Measurements from ENCODE around the gene ITIH3.

DNA sequence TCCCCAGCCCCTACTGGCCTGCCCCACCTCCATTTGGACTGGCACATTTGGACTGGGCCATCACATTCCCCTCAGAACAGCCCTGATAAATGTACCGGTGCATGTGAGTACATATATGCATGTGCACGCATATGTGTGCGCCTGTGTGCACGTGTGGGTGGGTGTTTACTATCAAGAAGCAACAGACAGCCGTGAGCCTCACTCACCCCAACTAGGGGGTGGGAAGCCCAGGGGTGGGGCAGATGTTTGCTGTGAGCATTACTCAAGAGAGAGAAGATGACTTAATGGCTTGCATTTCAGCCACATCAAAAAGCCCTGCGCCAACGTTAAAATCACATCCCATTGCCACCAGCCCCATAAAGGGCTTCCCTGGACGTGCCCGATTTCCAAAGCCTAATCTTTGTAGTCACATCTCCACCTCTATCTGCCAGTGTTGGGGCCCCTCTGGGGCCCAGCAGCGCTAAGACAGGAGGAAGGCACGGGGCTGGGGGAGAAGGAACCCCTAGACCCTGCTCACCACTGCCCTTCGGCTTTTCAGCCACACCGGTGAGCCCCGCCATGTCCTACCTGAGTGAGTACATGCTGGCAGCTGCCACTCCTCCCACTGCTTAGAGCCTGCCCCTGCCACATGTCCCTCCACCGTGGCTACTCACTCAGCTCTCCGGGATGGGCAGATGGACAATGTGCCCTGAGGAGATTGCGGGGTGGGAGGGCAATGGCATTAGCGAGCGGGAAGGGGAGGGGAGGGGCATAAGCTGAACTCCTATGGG lies 10.9 kb downstream of the ITIH3 start:
- no peak for TF ChIP-seq TOX (CRISPR knock-in tag; IDR thresholded peaks at IDR 0.05; ENCODE audit: borderline replicate concordance)
- TF ChIP-seq ARNTL (CRISPR knock-in tag; IDR thresholded peaks at IDR 0.05; ENCODE audit: borderline replicate concordance, low read depth): no peak
- TF ChIP-seq ZFP30 (CRISPR knock-in tag; IDR thresholded peaks at IDR 0.05): no peak
- no peak for TF ChIP-seq ZNF70 (CRISPR knock-in tag; IDR thresholded peaks at IDR 0.05)
- TF ChIP-seq RARB (CRISPR knock-in tag; IDR thresholded peaks at IDR 0.05): no peak
- TF ChIP-seq, protein P1, sequence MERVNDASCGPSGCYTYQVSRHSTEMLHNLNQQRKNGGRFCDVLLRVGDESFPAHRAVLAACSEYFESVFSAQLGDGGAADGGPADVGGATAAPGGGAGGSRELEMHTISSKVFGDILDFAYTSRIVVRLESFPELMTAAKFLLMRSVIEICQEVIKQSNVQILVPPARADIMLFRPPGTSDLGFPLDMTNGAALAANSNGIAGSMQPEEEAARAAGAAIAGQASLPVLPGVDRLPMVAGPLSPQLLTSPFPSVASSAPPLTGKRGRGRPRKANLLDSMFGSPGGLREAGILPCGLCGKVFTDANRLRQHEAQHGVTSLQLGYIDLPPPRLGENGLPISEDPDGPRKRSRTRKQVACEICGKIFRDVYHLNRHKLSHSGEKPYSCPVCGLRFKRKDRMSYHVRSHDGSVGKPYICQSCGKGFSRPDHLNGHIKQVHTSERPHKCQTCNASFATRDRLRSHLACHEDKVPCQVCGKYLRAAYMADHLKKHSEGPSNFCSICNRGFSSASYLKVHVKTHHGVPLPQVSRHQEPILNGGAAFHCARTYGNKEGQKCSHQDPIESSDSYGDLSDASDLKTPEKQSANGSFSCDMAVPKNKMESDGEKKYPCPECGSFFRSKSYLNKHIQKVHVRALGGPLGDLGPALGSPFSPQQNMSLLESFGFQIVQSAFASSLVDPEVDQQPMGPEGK (CRISPR knock-in tag; IDR thresholded peaks at IDR 0.05; ENCODE audit: borderline replicate concordance): no peak
- no peak for TF ChIP-seq ZNF8 (CRISPR knock-in tag; IDR thresholded peaks at IDR 0.05)
- no peak for TF ChIP-seq CSDC2 (CRISPR knock-in tag; IDR thresholded peaks at IDR 0.05)
- TF ChIP-seq TCF4 (CRISPR knock-in tag; IDR thresholded peaks at IDR 0.05; ENCODE audit: borderline replicate concordance): no peak
- TF ChIP-seq, protein P2, sequence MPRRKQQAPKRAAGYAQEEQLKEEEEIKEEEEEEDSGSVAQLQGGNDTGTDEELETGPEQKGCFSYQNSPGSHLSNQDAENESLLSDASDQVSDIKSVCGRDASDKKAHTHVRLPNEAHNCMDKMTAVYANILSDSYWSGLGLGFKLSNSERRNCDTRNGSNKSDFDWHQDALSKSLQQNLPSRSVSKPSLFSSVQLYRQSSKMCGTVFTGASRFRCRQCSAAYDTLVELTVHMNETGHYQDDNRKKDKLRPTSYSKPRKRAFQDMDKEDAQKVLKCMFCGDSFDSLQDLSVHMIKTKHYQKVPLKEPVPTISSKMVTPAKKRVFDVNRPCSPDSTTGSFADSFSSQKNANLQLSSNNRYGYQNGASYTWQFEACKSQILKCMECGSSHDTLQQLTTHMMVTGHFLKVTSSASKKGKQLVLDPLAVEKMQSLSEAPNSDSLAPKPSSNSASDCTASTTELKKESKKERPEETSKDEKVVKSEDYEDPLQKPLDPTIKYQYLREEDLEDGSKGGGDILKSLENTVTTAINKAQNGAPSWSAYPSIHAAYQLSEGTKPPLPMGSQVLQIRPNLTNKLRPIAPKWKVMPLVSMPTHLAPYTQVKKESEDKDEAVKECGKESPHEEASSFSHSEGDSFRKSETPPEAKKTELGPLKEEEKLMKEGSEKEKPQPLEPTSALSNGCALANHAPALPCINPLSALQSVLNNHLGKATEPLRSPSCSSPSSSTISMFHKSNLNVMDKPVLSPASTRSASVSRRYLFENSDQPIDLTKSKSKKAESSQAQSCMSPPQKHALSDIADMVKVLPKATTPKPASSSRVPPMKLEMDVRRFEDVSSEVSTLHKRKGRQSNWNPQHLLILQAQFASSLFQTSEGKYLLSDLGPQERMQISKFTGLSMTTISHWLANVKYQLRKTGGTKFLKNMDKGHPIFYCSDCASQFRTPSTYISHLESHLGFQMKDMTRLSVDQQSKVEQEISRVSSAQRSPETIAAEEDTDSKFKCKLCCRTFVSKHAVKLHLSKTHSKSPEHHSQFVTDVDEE (CRISPR knock-in tag; IDR thresholded peaks at IDR 0.05): no peak
- no peak for TF ChIP-seq SNAI2 (CRISPR knock-in tag; IDR thresholded peaks at IDR 0.05)
- TF ChIP-seq, protein P3, sequence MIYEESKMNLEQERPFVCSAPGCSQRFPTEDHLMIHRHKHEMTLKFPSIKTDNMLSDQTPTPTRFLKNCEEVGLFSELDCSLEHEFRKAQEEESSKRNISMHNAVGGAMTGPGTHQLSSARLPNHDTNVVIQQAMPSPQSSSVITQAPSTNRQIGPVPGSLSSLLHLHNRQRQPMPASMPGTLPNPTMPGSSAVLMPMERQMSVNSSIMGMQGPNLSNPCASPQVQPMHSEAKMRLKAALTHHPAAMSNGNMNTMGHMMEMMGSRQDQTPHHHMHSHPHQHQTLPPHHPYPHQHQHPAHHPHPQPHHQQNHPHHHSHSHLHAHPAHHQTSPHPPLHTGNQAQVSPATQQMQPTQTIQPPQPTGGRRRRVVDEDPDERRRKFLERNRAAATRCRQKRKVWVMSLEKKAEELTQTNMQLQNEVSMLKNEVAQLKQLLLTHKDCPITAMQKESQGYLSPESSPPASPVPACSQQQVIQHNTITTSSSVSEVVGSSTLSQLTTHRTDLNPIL (CRISPR knock-in tag; IDR thresholded peaks at IDR 0.05; ENCODE audit: low read depth): no peak
- TF ChIP-seq ESRRG (CRISPR knock-in tag; IDR thresholded peaks at IDR 0.05): no peak

Measured in SK-N-SH treated with all-trans-retinoic acid at 6 μM for 48 hours (cell line).